Testis (tissue), 3 donors: ENCODE results near the gene KRT28. TPM values are rescaled to one million over a fixed set of nuclear protein-coding genes. Genes with fewer than 3 reads are reported as not detected.
"Not testable (repeated sequence)": the region's sequence is repeated elsewhere in the genome, so short reads cannot be mapped to it uniquely, and the experiment has no call there.

Experiments used
- DNase-seq: peaks from one replicate; pipeline ENCODE4 v3.0.0-alpha.2; 2019
- H3K27ac ChIP-seq, 2 donors: fragments of 200-600 bp; sonication (generic); one replicate each; pipeline ENCODE4 v1.5.1; 2019
- H3K27me3 ChIP-seq: fragments of 200-600 bp; sonication (generic); one replicate; pipeline ENCODE4 v1.5.1; 2019
- H3K36me3 ChIP-seq: fragments of 200-600 bp; sonication (generic); one replicate; pipeline ENCODE4 v1.5.1; 2017; ENCODE audit warnings: low read depth; ENCODE audit errors: missing control alignments
- H3K4me1 ChIP-seq: fragments of 200-600 bp; sonication (generic); one replicate; pipeline ENCODE4 v1.5.1; 2019
- H3K4me3 ChIP-seq, 2 donors: fragments of 200-600 bp; sonication (generic); one replicate each; pipeline ENCODE4 v1.5.1; 2017 to 2019
- H3K9me3 ChIP-seq: fragments of 200-600 bp; sonication (generic); one replicate; pipeline ENCODE4 v1.5.1; 2017
- CTCF ChIP-seq, 3 experiments: fragments of 450-650 bp in 2 of 3; fragments of 200-600 bp in 1 of 3; sonication (generic) in 1 of 3; IDR thresholded peaks; one replicate each; pipeline ENCODE4 v1.5.1; 2016 to 2019; ENCODE audit warnings: antibody characterized with exemption in 3 of 3, mild to moderate bottlenecking in 2 of 3, moderate library complexity in 1 of 3
- POLR2A ChIP-seq: fragments of 450-650 bp; IDR thresholded peaks from one replicate; pipeline ENCODE4 v1.6.1; 2017; ENCODE audit warnings: antibody characterized with exemption, mild to moderate bottlenecking, moderate library complexity
- WGBS, 2 donors: methylation state at CpG; one replicate each; pipeline ENCODE4 v1.1.5; 2018; 5-methylcytosine and 5-hydroxymethylcytosine counted together
- intact Hi-C: fragments of 100-400 bp; cut with DNase I; formaldehyde crosslinking; loops from one replicate; pipeline ENCODE4 v1.15.1; 2023; ENCODE audit warnings: low total_unique reads
- polyA plus RNA-seq: library from polyadenylated mRNA; stranded (reverse); fragments of 350-450 nt; fragmentation: Illumina TruSeq; extraction: RNeasy Lipid Tissue Mini Kit (QIAGEN cat#74804); gene quantifications from one replicate; pipeline ENCODE4 v1.2.3, GENCODE V29; 2014; ENCODE audit warnings: low read depth, low replicate concordance; ENCODE audit not compliant: insufficient read depth
- total RNA-seq, 2 donors: library from RNA; depleted of rRNA; stranded (reverse); fragments of >200 nt; gene quantifications; one replicate each; pipeline ENCODE4 v1.2.3, GENCODE V29; 2016

Gene KRT28
- total and polyA plus RNA-seq, 3 donors from 2014 or later, result 0.37 to 0.87 (median 0.43) TPM

GRCh38 chr17:40755231-40755630 is 44.5 kb downstream of the KRT28 start, which contains the start of gene KRT25:
KRT25 (minus strand) TSS chr17:40755331; CDS start chr17:40755271, 60 bp downstream.
- no peak within 1 kb of the TSS for H3K27ac ChIP-seq
- WGBS, 2 donors, result 80 to 84% methylated on average over 4 of the region's 4 CpGs
- no peak for DNase-seq
- H3K36me3 ChIP-seq, result no peaks in the 10 kb centered on the region
- intact Hi-C loops, result no loop called here
- H3K27me3 ChIP-seq, result no peaks in the 10 kb centered on the region
- no peaks in the 10 kb centered on the region for H3K4me1 ChIP-seq
- H3K4me3 ChIP-seq, result no peak within 1 kb of the TSS
- no peak for TF ChIP-seq CTCF (IDR thresholded peaks at IDR 0.05)
- TF ChIP-seq POLR2A, result no peak
- H3K9me3 ChIP-seq, result no peaks in the 10 kb centered on the region

DNA sequence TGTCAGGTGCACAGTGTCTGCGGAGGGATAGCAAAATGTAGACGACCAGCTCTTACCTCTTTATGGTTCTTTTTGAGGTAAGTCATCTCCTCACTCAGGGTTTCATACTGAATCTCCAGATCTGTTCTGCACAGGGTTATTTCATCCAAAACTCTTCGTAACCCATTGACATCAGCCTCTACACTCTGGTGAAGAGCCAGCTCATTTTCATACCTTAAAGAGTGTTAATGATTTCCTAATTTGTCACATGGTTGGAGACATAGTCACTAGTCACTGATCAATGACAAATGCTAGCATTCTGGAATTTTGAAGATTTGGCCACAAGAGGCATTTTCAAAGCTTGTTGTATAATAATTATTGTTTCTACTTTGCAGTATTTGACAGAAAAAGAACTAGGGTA is 46.0 kb downstream of the KRT28 start:
- Histone ChIP-seq H3K4me3 (no peak overlapping the region), H3K27me3 (no peaks in the 10 kb centered on the region), H3K4me1 (no peaks in the 10 kb centered on the region), H3K27ac (no peak overlapping the region), H3K36me3 (no peaks in the 10 kb centered on the region), H3K9me3 (no peaks in the 10 kb centered on the region)
- WGBS, 2 donors, result 69 to 83% methylated on average over 3 of the region's 3 CpGs
- intact Hi-C loops, result no loop called here
- DNase-seq, result no peak
- TF ChIP-seq POLR2A (no peak), CTCF (IDR thresholded peaks at IDR 0.05) (no peak)

DNA sequence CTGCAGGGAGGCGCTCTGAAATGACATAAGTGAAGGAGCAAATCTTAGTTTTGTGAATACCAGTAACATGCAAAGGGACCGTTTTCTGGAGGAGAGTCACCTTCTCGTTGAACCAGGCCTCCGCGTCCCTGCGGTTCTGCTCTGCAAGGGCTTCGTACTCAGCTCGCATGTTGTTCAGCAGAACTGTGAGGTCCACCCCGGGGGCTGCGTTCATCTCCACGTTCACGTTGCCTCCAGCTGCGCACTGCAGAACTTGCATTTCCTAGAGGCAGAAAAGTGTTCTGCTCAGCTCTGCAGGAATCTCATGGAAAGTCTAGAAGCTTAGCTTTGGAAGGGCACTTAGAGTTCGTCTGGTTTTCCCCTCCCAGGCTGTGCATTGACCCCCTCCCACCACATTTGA is 48.7 kb downstream of the KRT28 start:
- Histone ChIP-seq H3K27ac (no peak overlapping the region), H3K4me3 (no peak overlapping the region), H3K27me3 (no peaks in the 10 kb centered on the region), H3K4me1 (no peaks in the 10 kb centered on the region), H3K36me3 (no peaks in the 10 kb centered on the region), H3K9me3 (no peaks in the 10 kb centered on the region)
- intact Hi-C loops, result no loop called here
- DNase-seq, result no peak
- 63 to 68% methylated on average over 14 of the region's 14 CpGs for WGBS, 2 donors
- TF ChIP-seq CTCF (IDR thresholded peaks at IDR 0.05) (no peak), POLR2A (no peak)

GRCh38 chr17:40750391-40750790 is 49.4 kb downstream of the KRT28 start:
- no peaks in the 10 kb centered on the region for H3K36me3 ChIP-seq
- H3K4me1 ChIP-seq, result no peaks in the 10 kb centered on the region
- TF ChIP-seq POLR2A (no peak), CTCF (IDR thresholded peaks at IDR 0.05) (no peak)
- H3K27me3 ChIP-seq, result no peaks in the 10 kb centered on the region
- H3K9me3 ChIP-seq, result no peaks in the 10 kb centered on the region
- intact Hi-C loops, result no loop called here
- H3K27ac ChIP-seq, result no peak overlapping the region
- no peak for DNase-seq
- 70 to 79% methylated on average over 6 of the region's 6 CpGs for WGBS, 2 donors
- H3K4me3 ChIP-seq, result no peak overlapping the region

GRCh38 chr17:40748666-40749065 is 51.1 kb downstream of the KRT28 start:
- not testable (repeated sequence) for DNase-seq

More at GRCh38 chr17:40748666-40749065, 51.1 kb downstream of the KRT28 start:
- WGBS, 2 donors, result 71 to 79% methylated on average over 1 of the region's 1 CpG
- H3K4me1 ChIP-seq, intact Hi-C loops, H3K4me3 ChIP-seq, H3K27me3 ChIP-seq, H3K36me3 ChIP-seq, H3K27ac ChIP-seq, H3K9me3 ChIP-seq: not testable (repeated sequence)

Other genes starting within 250 kb of the KRT28 start
- gene CCR7, start 234.5 kb downstream of the KRT28 start, total RNA-seq, result 1 to 10 TPM in 1 of 2 donors, under 1 TPM in 1; 0.87 to 1.3 TPM
- 1.5 TPM for gene CCR7, start 234.5 kb downstream of the KRT28 start, polyA plus RNA-seq
- gene SMARCE1, start 152.1 kb downstream of the KRT28 start, total RNA-seq, result 10 to 100 TPM; 80.3 to 81.6 TPM
- gene SMARCE1, start 152.1 kb downstream of the KRT28 start, polyA plus RNA-seq, result 86.4 TPM
- 1 to 10 TPM; 1.2 to 3.1 TPM for gene KRT222, start 134.8 kb downstream of the KRT28 start, total RNA-seq
- gene KRT222, start 134.8 kb downstream of the KRT28 start, polyA plus RNA-seq, result 1.0 TPM
- under 1 TPM in 1 of 2 donors, not detected in 1; 0.12 TPM for gene KRT24, start 96.2 kb downstream of the KRT28 start, total RNA-seq
- gene KRT24, start 96.2 kb downstream of the KRT28 start, polyA plus RNA-seq, result not detected
- gene KRT25, start 44.6 kb downstream of the KRT28 start, total RNA-seq, result 1 to 10 TPM; 1.2 to 1.3 TPM
- gene KRT25, start 44.6 kb downstream of the KRT28 start, polyA plus RNA-seq, result 1.6 TPM
- gene KRT26, start 27.8 kb downstream of the KRT28 start, total RNA-seq, result under 1 TPM; 0.62 to 0.79 TPM
- 0.30 TPM for gene KRT26, start 27.8 kb downstream of the KRT28 start, polyA plus RNA-seq
- gene KRT27, start 17.4 kb downstream of the KRT28 start, total RNA-seq, result 1 to 10 TPM in 1 of 2 donors, under 1 TPM in 1; 0.87 to 1.4 TPM
- gene KRT27, start 17.4 kb downstream of the KRT28 start, polyA plus RNA-seq, result 0.58 TPM
- 10 to 100 TPM; 22.1 to 25.8 TPM for gene KRT10, start 22.7 kb upstream of the KRT28 start, total RNA-seq
- 69.4 TPM for gene KRT10, start 22.7 kb upstream of the KRT28 start, polyA plus RNA-seq
- under 1 TPM; 0.63 to 0.68 TPM for gene KRT12, start 67.3 kb upstream of the KRT28 start, total RNA-seq
- gene KRT12, start 67.3 kb upstream of the KRT28 start, polyA plus RNA-seq, result 0.26 TPM
- gene KRT20, start 85.3 kb upstream of the KRT28 start, total RNA-seq, result not detected
- gene KRT20, start 85.3 kb upstream of the KRT28 start, polyA plus RNA-seq, result not detected
- gene KRT23, start 137.7 kb upstream of the KRT28 start, total RNA-seq, result 10 to 100 TPM; 14.0 to 17.3 TPM
- 52.2 TPM for gene KRT23, start 137.7 kb upstream of the KRT28 start, polyA plus RNA-seq
- gene KRT39, start 167.0 kb upstream of the KRT28 start, total RNA-seq, result not detected
- gene KRT39, start 167.0 kb upstream of the KRT28 start, polyA plus RNA-seq, result not detected
- under 1 TPM in 1 of 2 donors, not detected in 1; 0.16 TPM for gene KRT40, start 184.4 kb upstream of the KRT28 start, total RNA-seq
- gene KRT40, start 184.4 kb upstream of the KRT28 start, polyA plus RNA-seq, result 0.45 TPM
- gene KRTAP3-3, start 194.2 kb upstream of the KRT28 start, total RNA-seq, result not detected
- gene KRTAP3-3, start 194.2 kb upstream of the KRT28 start, polyA plus RNA-seq, result not detected
- gene KRTAP3-2, start 199.9 kb upstream of the KRT28 start, total RNA-seq, result not detected
- not detected for gene KRTAP3-2, start 199.9 kb upstream of the KRT28 start, polyA plus RNA-seq
- gene KRTAP3-1, start 209.2 kb upstream of the KRT28 start, total RNA-seq, result not detected
- gene KRTAP3-1, start 209.2 kb upstream of the KRT28 start, polyA plus RNA-seq, result not detected
- not detected for gene KRTAP1-5, start 227.2 kb upstream of the KRT28 start, total RNA-seq
- gene KRTAP1-5, start 227.2 kb upstream of the KRT28 start, polyA plus RNA-seq, result not detected
- not detected for gene KRTAP1-4, start 230.2 kb upstream of the KRT28 start, total RNA-seq
- not detected for gene KRTAP1-4, start 230.2 kb upstream of the KRT28 start, polyA plus RNA-seq
- gene KRTAP1-3, start 234.9 kb upstream of the KRT28 start, total RNA-seq, result not detected
- not detected for gene KRTAP1-3, start 234.9 kb upstream of the KRT28 start, polyA plus RNA-seq
- not detected for gene KRTAP1-1, start 241.5 kb upstream of the KRT28 start, total RNA-seq
- gene KRTAP1-1, start 241.5 kb upstream of the KRT28 start, polyA plus RNA-seq, result not detected
- not detected for gene KRTAP2-1, start 247.4 kb upstream of the KRT28 start, total RNA-seq
- not detected for gene KRTAP2-1, start 247.4 kb upstream of the KRT28 start, polyA plus RNA-seq